ENCODE measurements around the gene CDC25C.

GRCh38 chr5:138351056-138351455 lies 19.5 kb upstream of the CDC25C start:
- TF ChIP-seq CTCF (conservative IDR thresholded peaks at IDR 0.05; ENCODE audit: low read depth, low read length) (no peak), EZH2 (IDR thresholded peaks at IDR 0.05; ENCODE audit: low read length, unreplicated experiment) (no peak), EZH2phosphoT487 (IDR thresholded peaks at IDR 0.05; ENCODE audit: borderline replicate concordance, low read length) (no peak)

Data from PC-3 (cell line).